T-helper 2 cell treated with Interferon-gamma antibody and Interleukin-4, amounts not matched to agents 5 μg/mL and 100 μg/mL, for 36 hours (primary cell): ENCODE results near the gene APOC3.

ENCODE experiments used
- DNase-seq: peaks from one replicate; pipeline ENCODE4 v3.0.0; 2021; ENCODE audit warnings: low spot score
- H3K27ac Mint-ChIP-seq: one replicate; pipeline ENCODE4 v1.8.0; 2021; ENCODE audit warnings: mild to moderate bottlenecking, mixed read lengths
- H3K27me3 Mint-ChIP-seq: one replicate; pipeline ENCODE4 v1.8.0; 2021; ENCODE audit warnings: low read depth, mixed read lengths
- H3K36me3 Mint-ChIP-seq: one replicate; pipeline ENCODE4 v1.8.0; 2021; ENCODE audit warnings: low read depth, mixed read lengths
- H3K4me1 Mint-ChIP-seq: one replicate; pipeline ENCODE4 v1.8.0; 2021; ENCODE audit warnings: low read depth, mixed read lengths
- H3K4me3 Mint-ChIP-seq: one replicate; pipeline ENCODE4 v1.8.0; 2022; ENCODE audit warnings: mild to moderate bottlenecking, moderate library complexity, mixed read lengths
- H3K9me3 Mint-ChIP-seq: one replicate; pipeline ENCODE4 v1.8.0; 2021; ENCODE audit warnings: mixed read lengths

Gene APOC3

DNA sequence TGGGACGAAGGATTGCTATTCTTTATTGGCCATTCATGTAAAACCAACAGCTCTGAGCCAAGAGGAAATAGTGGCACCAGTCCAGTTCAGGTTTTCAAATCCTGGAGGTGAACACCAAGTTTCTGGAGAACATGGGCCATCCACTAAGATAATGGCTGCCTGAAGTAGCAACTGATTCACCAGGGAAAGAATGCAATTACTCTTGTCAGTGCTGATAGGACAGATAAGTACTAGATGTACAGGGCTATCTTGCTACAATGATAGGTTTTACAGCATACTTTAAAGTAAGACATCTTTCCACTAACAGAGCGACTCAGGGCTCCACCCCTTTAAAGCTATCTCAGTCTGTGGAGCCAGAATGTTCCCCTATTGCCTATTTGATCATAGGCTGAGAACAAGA is 44.5 kb downstream of the APOC3 start:
- Mint-ChIP-seq H3K9me3 (no peaks in the 10 kb centered on the region), H3K4me1 (peaks cover 3% of the 10 kb centered on the region), H3K27me3 (no peaks in the 10 kb centered on the region), H3K27ac (no peak overlapping the region), H3K4me3 (no peak overlapping the region), H3K36me3 (peaks cover 37% of the 10 kb centered on the region)
- no peak for DNase-seq

DNA sequence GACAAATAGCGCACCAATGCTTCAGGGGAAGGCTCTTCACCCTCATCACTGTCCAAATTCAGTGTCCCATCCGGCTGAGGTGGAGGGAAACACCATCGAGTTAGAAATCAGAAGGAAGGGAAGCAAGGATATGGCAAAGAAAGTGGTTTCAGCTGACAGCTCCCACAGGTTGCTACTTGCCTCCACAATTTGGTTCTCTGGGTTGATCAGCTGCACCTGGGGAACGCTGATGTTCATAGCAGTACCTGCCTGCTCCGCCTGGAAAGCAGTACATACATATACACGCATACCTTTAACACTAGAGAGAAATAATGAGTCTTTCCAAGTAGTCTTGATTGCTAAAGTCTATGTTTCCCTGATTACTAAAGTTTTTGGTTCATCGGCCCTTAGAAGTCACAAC is 45.5 kb downstream of the APOC3 start:
- DNase-seq = no peak
- peaks cover 5% of the 10 kb centered on the region for H3K4me1 Mint-ChIP-seq
- H3K27ac Mint-ChIP-seq = no peak overlapping the region
- peaks cover 35% of the 10 kb centered on the region for H3K36me3 Mint-ChIP-seq
- no peaks in the 10 kb centered on the region for H3K9me3 Mint-ChIP-seq
- no peak overlapping the region for H3K4me3 Mint-ChIP-seq
- no peaks in the 10 kb centered on the region for H3K27me3 Mint-ChIP-seq

DNA sequence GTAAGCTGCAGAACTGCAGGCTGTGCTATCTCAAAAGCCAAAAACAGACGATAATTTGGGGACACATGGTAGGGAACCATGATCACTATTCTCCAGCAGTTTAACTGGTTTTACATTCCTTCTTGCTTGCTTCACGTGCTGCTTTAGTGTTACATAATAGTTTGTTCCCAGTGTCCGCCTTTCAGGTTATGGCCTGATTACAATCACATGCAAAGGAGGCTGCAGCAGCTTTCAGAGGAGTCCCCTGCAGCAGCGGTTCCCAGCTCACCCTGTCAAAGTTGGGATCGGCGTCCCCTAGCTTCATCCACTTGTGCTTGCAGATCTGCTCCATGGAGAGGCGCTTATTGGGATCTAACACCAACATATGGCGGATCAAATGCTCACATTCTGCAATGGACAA is 46.9 kb downstream of the APOC3 start:
- Mint-ChIP-seq H3K27ac (no peak overlapping the region), H3K36me3 (peaks cover 29% of the 10 kb centered on the region), H3K4me3 (no peak overlapping the region), H3K4me1 (peaks cover 2% of the 10 kb centered on the region), H3K9me3 (no peaks in the 10 kb centered on the region), H3K27me3 (no peaks in the 10 kb centered on the region)
- DNase-seq = no peak

DNA sequence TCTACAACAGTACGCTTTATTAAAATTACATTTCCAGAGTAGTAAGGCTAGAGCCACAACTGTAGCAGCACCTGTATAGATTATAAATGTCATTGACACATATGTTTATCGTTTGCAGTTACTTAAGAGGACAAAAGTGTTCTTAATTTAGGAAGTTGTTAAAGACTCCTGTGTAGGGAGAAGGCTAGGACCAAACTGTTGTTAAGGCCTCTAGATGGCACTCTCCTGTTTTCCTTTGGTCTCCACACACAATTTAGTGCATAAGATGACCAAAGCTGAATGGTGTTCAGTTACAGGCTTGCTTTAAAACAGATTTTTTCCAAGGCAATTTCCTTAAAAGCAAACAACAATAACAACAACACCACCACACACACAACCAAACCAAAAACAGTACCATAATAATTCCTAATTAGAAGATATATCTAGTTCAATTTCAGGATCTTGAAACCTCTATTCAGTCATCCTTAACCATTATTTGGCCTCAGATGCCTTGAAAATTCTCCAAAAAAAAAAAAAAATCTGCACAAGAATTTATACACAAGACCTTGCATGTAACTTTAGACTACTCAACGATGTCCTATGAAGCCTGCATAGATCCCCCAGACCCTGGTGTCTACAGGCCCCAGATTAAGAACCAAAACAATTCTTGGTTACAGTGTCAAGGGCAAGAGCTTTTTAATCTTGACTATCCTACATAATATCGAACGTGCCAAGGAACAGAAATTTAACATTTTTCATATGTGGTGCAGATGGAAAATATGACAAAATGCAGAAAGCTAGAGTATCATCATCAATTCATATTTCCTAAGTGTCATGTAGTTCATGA is 50.3 kb downstream of the APOC3 start:
- Mint-ChIP-seq H3K36me3 (peaks cover 10% of the 10 kb centered on the region), H3K4me3 (no peak overlapping the region), H3K4me1 (peaks cover 2% of the 10 kb centered on the region), H3K27me3 (no peaks in the 10 kb centered on the region), H3K27ac (no peak overlapping the region), H3K9me3 (no peaks in the 10 kb centered on the region)
- peak; percentile 11 for DNase-seq

DNA sequence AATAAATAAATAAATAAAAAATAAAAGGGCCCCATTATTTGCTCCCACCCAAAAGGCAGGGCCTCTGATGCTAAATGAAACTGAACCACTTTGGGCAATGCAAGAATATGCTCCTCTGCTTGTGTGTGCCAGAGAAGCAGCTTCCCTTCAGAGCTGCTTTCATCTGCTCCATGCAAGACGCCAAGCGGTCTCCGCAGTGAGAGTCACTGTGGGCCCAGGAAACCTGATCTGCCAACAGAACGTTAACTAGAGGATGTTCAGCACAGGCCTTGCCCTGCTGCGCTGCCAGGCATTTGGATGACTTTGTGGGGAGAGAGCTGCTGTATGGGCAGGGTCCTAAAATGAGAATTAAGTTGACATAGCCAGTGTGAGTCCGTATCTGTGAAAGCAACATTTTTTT is 51.4 kb downstream of the APOC3 start:
- H3K27me3 Mint-ChIP-seq = no peaks in the 10 kb centered on the region
- no peak overlapping the region for H3K27ac Mint-ChIP-seq
- H3K36me3 Mint-ChIP-seq = peaks cover 3% of the 10 kb centered on the region
- no peak for DNase-seq
- no peaks in the 10 kb centered on the region for H3K9me3 Mint-ChIP-seq
- H3K4me3 Mint-ChIP-seq = no peak overlapping the region
- peaks cover 2% of the 10 kb centered on the region for H3K4me1 Mint-ChIP-seq

DNA sequence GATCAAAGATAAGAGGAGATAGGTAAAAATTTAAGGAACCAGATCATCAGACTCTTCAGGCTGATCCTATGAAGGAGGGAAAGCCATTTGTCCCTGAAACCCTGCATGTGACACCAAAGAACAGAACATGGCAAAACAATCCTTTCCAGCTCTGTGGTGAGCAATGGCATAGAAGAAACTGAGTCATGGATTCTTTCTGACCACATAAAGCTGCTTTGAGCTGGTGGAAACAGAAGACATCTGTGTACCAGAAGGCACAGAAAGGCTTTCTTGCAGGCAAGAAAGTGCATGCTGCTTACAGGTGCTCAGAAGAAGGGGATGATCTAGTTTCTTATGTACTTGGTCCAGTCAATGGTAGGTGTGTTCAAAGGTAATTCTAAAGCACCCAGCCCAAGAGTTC is 52.7 kb downstream of the APOC3 start:
- H3K27ac Mint-ChIP-seq = no peak overlapping the region
- H3K4me3 Mint-ChIP-seq = no peak overlapping the region
- H3K9me3 Mint-ChIP-seq = no peaks in the 10 kb centered on the region
- H3K36me3 Mint-ChIP-seq = peaks cover 4% of the 10 kb centered on the region
- DNase-seq = peak; percentile 7
- no peaks in the 10 kb centered on the region for H3K27me3 Mint-ChIP-seq
- H3K4me1 Mint-ChIP-seq = peaks cover 2% of the 10 kb centered on the region
